HG02981 (cell line): Measurements from ENCODE around the gene PRPF6.

Experiments
- ATAC-seq: cut with Tn5 transposase; IDR thresholded peaks from one replicate; pipeline ENCODE4 v1.9.1; 2021; ENCODE audit warnings: mild to moderate bottlenecking, moderate library complexity; ENCODE audit not compliant: unreplicated experiment

Gene PRPF6

GRCh38 chr20:63945921-63946920, 34.7 kb upstream of the PRPF6 start:
- no peak for ATAC-seq

DNA sequence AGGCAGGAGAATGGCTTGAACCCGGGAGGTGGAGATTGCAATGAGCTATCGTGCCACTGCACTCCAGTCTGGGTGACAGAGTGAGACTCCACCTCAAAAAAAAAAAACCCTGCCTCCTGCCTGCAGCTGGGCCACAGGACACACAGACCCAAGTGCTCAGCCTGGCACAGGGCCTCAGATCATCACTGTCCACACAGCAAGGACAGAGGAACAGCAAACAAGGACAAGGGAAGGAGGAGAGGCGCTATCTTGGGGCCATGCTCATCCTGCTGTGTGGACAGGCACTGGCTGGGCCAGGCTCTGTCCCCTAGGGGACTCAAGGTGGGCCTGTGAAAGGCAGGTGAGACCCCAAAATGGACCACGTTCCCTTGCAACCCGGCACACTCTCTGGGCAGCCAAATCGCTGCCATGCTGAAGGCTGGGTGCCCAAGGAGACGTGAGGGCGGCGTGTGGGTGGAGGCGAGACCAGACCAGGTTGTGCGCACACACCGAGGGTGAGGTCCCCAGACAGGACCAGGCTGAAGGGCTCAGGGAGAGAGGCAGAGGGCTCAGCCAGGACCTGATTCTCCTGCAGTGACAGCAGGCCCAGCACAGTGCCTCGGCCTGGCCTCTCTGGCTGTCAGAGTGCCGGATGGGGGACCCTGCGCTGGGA, 33.8 kb upstream of the PRPF6 start:
- ATAC-seq = no peak

- no peak for ATAC-seq
Observed at GRCh38 chr20:63947638-63948456, 33.1 kb upstream of the PRPF6 start.

DNA sequence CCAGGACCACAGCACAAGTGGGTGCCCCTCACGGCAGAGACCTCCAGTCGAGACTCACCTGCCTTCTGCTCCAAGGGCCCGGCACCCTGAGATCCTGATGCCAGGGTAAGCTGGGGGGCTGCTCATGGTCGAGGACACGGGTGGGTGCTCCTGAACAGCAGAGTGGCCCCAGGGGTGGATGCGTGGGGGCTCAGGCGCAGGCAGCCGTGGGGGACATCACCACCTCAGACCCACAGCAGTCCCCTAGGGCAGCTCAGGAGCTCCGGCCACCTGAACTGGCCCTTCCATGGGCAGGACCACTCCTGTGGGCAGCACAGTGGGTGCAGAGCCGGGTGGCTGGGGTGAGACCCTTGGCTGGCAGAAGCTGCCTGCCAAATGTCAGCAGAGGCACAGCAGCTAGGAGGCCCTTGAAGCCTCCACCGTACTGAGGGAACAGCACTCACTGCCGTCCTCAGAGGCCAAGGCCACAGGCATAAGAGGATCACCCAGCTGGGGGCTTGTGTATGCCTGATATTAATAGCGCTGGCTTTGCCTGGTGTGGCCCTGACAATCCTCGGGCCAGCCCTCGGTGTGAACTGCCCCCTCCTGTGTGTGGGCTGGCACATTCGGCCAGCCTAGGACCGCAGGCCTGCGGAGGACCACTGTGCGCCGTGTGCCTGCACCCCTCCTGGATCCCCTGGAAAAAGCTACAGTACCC, 30.1 kb upstream of the PRPF6 start:
- no peak for ATAC-seq

DNA sequence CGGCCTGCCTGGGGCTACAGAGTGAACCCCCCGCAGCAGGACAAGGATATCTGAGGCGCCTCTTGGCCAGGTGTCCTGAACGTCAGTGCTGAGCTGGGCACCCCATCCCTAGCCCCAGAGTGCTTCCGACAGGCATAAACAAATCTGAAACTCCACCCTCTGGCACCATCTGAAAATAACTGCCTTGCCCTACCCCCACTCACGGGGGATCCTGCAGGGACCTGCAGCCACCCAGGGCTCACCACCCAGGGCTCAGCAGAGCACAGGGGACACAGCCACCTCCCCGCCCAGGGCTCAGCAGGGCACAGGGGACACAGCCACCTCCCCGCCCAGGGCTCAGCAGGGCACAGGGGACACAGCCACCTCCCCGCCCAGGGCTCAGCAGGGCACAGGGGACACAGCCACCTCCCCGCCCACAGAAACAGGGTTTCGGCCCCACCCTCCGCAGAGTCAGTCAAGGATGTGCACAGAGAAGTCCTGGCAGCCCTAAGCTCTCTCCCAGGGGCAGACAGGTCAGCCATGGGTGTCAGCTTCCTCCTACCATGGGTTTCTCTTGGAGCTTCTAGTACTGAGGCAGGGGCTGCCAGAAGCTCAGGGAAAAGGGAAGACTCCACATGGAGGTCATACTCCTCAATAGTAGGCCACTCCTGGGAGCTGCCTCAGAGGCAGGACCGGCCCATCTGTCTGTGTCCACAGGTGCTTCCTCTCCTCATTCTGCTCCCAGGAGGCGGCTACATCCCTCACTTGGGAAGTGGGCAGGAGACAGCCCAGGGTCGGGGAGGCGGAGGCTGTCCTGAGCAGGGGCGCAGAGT, 29.3 kb upstream of the PRPF6 start:
- no peak for ATAC-seq

- no peak for ATAC-seq
Observed at GRCh38 chr20:63952210-63952535, 28.8 kb upstream of the PRPF6 start.

GRCh38 chr20:63952769-63953168, 28.2 kb upstream of the PRPF6 start:
- ATAC-seq = no peak

DNA sequence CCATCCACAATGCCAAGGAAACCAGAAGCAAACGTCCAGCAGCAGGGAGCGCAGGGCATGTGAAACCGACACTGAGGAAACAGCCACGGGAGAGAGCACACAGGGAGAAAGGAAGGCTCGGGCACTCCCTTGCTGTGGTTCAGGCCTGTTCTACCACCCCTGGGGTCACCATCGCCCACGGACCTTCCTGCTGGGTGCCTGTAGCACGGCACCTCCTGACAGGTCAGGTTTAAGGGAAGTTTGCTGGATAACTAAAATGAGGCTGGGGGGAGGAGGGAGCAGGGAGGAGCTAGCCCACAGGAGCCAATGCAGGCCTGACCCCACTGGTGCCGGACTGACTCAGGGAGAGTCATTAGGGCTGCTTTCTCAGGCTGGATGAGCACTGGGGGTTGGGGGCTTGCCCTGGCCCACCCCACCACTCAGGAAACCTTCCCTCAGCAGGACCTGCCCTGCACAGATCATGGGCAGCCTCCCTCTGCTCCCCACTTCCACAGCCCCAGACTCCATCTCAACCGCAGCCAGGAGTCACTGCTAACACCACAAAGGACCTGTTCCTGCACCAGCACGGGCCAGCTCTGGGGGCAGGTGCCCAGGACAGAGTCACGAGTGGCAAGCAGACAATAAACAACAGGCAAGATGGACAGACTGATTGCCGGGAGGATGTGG, 27.0 kb upstream of the PRPF6 start:
- ATAC-seq = no peak

DNA sequence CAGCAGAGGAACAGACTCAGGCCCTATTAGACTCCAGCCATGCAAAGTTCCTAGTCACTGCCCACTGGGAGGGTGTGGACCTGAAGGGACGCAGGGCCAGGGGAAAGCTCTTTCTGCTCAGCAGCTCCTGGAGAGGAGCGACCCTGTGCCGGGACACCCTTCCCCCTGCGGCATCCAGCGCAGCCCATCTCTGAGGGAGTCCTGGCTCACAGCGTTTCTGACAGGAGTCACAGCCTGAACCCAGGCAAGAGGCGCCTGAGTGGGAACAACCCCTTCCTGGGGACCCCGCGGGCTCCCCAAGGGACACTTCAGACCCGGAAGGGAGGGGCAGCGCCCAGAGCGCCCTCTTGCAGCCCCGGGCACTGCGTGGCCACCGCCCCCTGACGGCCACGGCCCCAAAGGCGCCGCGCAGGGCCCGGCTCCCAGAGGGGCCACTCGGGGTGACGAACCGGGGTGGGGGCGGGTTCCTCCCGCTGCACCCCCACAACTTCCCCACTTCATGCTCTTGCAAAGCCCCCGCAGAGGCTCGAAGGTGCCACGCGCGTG, 25.6 kb upstream of the PRPF6 start:
- no peak for ATAC-seq

GRCh38 chr20:63955827-63956663, 24.9 kb upstream of the PRPF6 start, which contains the start of gene UCKL1:
TSS of gene UCKL1 (minus strand) at chr20:63956416. CDS start at chr20:63956372, 44 bp downstream.
- ATAC-seq = peak; percentile 64

DNA sequence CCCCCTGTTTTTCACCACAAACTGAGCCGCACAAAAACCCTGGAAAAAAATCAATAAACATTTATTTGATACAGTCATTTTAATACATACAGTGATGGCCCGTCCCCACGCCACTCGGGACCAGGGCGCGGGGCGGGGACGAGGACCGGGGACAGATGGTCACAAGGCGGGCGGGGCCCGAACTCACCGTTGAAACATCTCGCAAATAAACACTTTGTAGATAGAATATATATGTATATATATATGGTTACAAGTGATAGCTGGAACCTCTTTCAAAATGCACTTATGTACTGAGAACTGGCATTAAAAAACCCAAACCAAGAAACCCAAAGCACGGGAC, 24.3 kb upstream of the PRPF6 start:
- no peak for ATAC-seq

DNA sequence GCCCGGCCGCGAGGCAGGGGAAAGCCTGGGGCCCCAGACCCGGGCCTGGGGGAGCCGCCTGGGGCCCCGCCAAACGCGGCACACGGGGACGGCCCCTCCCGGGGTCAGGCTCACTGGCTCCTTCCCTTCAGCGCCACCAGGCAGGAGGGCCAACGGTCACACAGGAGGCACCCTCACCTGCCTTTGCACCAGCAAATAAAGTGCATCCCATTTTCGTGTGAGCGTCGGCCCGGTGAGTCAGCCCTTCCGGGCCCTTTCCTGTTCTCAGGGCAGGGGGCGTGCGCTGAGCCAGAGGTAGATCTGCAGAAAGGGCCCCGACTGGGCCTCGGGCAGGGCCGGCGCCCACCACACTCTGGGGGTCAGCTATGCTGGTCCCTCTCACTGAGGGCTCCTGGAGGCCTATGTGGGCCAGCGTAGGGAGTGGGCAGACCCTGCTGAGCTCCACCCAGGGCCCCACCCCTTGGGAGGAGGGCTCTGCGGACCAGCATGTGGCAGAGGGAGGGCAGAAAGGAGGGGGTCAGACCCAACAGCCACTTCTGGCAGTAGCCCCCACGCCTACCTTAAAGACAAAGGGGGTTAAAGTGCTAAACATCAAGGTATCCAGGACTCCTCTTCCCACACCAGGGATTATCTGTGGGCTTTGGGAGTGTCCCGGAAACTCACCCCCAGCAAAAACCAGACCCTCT, 23.8 kb upstream of the PRPF6 start:
- ATAC-seq = no peak

DNA sequence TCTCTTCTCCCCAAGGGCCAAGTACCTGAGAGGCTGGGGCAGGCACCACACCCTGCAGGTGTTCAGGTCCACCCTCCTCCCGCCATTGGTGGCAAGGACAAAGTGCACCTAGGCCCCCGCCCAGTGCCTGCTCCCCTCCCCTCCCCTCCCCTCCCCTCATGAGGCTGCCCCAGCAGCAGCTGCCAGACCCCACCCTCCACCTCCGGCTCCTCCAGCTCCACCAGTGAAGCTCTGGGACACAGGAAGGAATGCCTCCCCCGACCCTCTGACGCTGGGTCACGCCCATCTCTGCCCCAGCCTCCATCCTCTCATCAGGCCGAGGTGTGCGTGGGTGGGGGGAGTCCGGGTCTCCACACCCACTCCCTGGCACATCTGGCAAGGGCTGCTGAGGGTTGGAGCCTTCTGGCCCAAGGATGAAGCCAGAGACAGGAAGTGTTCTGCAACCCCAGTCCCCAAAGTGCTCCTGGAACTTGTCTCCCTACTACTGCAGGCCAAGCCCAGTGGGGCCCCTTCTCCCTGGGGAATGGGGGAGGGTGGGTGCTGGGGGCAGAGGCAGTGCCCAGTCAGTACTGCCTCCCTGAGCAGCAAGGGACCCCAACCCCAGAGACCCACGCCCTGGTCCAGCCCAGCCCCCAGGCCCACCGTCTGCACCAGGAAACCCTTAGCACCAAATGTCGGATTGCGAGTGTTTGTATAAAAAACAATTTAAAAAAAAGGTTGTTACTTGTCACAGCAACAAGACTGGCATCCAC, 23.1 kb upstream of the PRPF6 start:
- no peak for ATAC-seq

DNA sequence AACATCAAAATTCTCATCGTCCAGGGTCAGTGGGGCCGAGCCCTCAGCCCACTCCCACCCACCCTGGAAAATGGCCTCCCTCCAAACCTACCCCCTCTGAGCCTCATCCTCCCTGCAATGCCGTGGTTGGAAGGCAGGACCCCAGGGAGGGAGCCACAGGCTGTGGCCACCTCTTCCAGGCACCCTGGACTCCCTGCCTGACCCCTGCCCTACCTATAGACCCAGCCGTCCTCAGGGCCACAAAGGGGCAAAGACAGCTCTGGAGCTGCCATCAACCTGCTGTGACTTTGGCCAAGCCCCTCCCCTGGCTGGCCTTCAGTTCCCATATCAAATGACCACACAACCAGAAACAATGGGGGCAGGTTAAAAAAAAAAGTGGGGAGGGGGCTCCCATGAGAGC, 22.5 kb upstream of the PRPF6 start:
- ATAC-seq = no peak

- ATAC-seq = no peak
Observed at GRCh38 chr20:63958964-63959698, 21.8 kb upstream of the PRPF6 start.

DNA sequence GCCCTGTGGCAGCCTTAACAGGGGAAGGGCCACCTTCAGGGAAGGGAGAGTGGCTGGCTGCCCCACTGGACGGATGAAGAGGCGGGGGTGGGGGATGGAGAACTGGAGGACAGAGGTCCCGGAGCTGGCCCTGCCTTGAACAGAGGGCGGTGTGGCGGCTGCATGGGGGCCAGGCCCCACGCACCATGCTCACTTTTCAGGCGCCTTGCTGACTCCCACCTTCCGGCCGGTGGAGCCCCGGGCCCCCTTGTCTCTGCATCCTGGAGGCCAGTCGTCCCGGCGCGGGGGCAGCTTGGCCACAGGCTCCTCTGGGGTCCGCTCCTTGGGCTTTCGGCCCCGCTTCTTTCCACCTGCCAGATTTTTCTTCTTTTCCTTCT, 21.2 kb upstream of the PRPF6 start:
- ATAC-seq = no peak
